ENCODE data around the gene CASD1. TPM values are rescaled to one million over a fixed set of nuclear protein-coding genes. Genes with fewer than 3 reads are reported as not detected.

The CASD1 gene
- total RNA-seq, 1 donor from 2014 or later = 11.6 TPM

- DNase-seq (ENCODE audit: low read depth) = no peak
- H3K4me3 ChIP-seq (ENCODE audit: low read depth, low read length) = no peak overlapping the region
- TF ChIP-seq, protein P1, sequence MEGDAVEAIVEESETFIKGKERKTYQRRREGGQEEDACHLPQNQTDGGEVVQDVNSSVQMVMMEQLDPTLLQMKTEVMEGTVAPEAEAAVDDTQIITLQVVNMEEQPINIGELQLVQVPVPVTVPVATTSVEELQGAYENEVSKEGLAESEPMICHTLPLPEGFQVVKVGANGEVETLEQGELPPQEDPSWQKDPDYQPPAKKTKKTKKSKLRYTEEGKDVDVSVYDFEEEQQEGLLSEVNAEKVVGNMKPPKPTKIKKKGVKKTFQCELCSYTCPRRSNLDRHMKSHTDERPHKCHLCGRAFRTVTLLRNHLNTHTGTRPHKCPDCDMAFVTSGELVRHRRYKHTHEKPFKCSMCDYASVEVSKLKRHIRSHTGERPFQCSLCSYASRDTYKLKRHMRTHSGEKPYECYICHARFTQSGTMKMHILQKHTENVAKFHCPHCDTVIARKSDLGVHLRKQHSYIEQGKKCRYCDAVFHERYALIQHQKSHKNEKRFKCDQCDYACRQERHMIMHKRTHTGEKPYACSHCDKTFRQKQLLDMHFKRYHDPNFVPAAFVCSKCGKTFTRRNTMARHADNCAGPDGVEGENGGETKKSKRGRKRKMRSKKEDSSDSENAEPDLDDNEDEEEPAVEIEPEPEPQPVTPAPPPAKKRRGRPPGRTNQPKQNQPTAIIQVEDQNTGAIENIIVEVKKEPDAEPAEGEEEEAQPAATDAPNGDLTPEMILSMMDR (conservative IDR thresholded peaks at IDR 0.05; ENCODE audit: low read depth, low read length) = no peak
Observed at GRCh38 chr7:94478648-94479214, 30.9 kb upstream of the CASD1 start.

DNA sequence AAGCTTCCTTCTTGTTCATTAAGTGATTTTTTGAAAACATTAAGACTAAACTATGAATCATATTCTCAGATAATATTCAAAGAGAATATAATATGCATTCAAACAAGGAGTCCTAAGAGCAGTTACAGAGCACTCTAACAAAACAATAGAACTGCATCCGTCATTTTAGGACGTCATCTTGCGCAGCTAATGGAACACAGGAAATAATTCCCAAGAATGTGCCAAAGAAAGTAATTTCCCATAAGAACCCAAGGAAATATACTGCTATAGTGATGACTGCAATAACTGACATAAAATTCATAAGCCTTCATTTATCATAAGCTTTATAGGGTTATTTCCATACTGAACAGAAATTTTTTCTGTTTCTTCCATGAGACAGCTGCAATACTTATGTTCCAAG lies 28.3 kb upstream of the CASD1 start:
- DNase-seq (ENCODE audit: low read depth) = no peak
- TF ChIP-seq, protein P1 (conservative IDR thresholded peaks at IDR 0.05; ENCODE audit: low read depth, low read length) = no peak
- no peak overlapping the region for H3K4me3 ChIP-seq (ENCODE audit: low read depth, low read length)

GRCh38 chr7:94482796-94483195 lies 26.8 kb upstream of the CASD1 start:
- DNase-seq (ENCODE audit: low read depth) = no peak
- H3K4me3 ChIP-seq (ENCODE audit: low read depth, low read length) = no peak overlapping the region
- TF ChIP-seq, protein P1 (conservative IDR thresholded peaks at IDR 0.05; ENCODE audit: low read depth, low read length) = no peak

DNA sequence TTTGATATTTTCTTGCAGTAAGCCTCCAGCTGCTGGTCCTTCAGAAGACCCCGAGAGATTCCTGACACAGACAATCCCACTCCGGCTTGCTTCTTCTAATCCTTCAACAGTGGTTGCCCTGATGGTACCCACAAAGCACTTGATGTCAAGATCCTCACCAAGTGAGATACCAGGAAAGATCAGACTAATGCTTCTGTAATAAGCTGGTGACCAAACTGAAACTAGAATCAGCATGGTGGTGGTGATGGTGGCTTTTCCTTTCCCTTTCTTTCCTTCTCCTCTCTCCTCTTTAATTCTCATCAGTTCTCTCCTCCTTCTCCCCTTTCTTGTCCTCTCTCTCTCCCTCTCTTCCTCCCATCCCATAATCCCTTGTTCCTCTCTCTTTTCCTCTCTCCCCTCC lies 25.8 kb upstream of the CASD1 start:
- DNase-seq (ENCODE audit: low read depth) = no peak
- H3K4me3 ChIP-seq (ENCODE audit: low read depth, low read length) = no peak overlapping the region
- TF ChIP-seq, protein P1 (conservative IDR thresholded peaks at IDR 0.05; ENCODE audit: low read depth, low read length) = no peak

- DNase-seq (ENCODE audit: low read depth) = no peak
- TF ChIP-seq, protein P1 (conservative IDR thresholded peaks at IDR 0.05; ENCODE audit: low read depth, low read length) = no peak
- no peak overlapping the region for H3K4me3 ChIP-seq (ENCODE audit: low read depth, low read length)
Observed at GRCh38 chr7:94486216-94486615, 23.4 kb upstream of the CASD1 start.

DNA sequence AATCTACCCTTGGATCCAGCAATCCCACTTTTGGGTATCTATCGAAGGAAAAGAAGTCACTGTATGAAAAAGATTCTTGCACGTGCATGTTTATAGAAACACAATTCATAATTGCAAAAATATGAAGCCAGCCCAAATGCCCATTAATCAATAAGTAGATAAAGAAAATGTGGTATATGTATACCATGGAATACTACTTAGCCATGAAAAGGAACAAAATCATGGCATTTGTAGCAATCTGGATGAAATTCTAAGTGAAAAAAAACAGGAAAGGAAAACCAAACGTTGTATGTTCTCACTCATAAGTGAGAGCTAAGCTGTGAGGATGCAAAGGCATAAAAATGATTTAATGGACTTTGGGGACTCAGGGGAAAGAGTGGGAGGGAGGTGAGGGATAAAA lies 18.2 kb upstream of the CASD1 start:
- no peak for DNase-seq (ENCODE audit: low read depth)
- no peak overlapping the region for H3K4me3 ChIP-seq (ENCODE audit: low read depth, low read length)
- TF ChIP-seq, protein P1 (conservative IDR thresholded peaks at IDR 0.05; ENCODE audit: low read depth, low read length) = no peak

DNA sequence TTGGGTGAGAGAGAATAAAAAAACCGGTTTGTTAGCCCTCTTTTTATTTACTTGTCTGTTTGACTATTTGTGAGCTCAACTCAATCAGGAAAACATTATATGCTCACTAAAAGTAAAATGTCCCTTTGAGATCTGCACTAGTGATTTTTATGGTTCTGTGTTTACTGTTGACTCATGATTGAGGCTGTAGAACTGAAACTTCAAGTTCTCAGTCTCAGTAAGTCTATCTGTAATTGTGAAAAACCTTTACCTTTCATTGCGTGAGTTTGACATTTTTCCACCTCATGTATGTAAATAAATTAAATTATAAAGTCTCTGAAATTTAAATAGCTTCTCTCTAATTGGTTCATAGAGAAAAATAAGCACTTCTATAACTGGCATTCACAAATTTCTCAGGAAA lies 17.0 kb upstream of the CASD1 start:
- no peak for DNase-seq (ENCODE audit: low read depth)
- H3K4me3 ChIP-seq (ENCODE audit: low read depth, low read length) = no peak overlapping the region

More for the DNA sequence above, 17.0 kb upstream of the CASD1 start:
- TF ChIP-seq, protein P1 (conservative IDR thresholded peaks at IDR 0.05; ENCODE audit: low read depth, low read length) = no peak

Data from epithelial cell of proximal tubule (primary cell).